NCI-H82 treated with DMSO at 0.1 percent for 48 hours (cell line): ENCODE results near the gene XIST.
"Not testable (repeated sequence)": the region's sequence is repeated elsewhere in the genome, so short reads cannot be mapped to it uniquely, and the experiment has no call there.

Experiments
- DNase-seq: peaks from one replicate; lab custom pipeline; 2025; ENCODE audit not compliant: unreplicated experiment; lab: John Stamatoyannopoulos, UW

XIST gene

DNA sequence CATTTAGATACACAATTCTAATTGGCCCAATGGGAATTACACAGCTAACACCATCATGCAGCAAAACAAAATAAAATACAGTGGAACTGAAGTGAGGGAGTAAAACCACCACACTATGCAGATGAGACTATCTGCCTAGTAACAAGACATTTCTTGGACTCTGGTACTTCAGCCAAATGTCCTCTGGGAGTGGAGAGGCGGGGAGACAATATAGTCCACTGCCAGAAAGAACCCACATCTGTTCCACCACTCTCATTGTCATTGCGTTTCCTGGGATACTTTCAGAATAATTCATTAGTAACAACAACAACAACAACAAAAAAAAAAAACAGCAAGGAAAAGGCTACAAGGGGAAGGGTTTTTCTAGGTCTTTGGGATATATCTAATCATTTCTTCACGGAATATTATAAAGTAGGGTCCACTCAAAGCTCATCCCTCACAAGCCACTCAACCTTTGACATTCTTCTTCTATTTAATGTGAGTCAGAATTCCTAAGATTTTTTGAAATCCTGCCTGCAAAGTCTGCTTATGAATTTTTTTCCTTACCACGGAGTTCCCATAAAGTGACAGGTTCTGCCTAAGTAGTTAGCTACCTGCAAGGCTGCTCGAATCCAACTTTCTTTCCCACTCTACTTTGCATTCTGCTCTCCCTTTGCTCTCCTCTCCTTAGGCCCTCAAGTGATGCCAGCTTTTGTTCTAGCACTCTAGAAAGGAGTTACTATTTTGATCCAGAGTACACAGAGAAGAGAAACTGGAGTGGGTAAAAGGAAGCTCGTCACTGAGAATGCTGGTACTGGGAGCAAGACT, 34.9 kb downstream of the XIST start:
- no peak for DNase-seq

DNA sequence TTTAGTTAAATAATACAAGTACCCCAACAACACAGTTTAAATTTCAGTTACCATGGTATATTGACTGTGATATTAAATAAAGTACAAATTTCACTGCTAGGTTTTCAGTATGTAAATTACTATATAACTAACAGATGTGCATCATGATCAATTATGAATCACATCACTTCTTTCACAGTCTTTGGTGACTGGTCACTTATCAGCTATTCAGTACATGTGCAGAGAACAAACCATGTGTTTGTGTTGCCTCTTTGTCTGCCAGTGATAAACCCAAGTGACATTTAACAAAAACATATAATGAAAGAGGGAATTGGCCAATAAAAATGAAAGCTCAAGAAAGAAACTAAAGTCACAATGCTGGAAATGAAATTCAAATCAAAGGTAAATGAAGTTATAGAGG, 40.3 kb downstream of the XIST start:
- no peak for DNase-seq

GRCh38 chrX:73804109-73804508, 48.4 kb downstream of the XIST start:
- not testable (repeated sequence) for DNase-seq

DNA sequence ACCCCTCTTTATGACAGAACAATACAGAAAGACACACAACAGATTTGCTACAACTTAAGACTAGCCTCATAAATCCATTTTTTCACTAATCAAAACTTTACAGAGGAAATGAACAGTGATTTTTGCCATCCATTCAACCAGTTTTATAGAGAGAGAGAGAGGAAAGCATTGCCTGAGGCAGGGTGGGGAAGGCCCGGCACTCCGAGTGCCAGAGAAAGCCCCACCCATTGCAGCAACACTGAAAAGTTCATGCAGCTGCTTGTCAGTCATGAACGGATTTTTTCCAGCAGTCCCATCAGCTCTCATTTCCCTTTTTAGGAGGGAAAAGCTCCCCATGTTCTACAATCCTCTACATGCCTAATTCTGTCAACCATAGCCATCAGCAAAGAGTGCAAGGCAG, 52.6 kb downstream of the XIST start:
- DNase-seq: no peak

- not testable (repeated sequence) for DNase-seq
Observed at GRCh38 chrX:73792511-73792910, 60.0 kb downstream of the XIST start.

DNA sequence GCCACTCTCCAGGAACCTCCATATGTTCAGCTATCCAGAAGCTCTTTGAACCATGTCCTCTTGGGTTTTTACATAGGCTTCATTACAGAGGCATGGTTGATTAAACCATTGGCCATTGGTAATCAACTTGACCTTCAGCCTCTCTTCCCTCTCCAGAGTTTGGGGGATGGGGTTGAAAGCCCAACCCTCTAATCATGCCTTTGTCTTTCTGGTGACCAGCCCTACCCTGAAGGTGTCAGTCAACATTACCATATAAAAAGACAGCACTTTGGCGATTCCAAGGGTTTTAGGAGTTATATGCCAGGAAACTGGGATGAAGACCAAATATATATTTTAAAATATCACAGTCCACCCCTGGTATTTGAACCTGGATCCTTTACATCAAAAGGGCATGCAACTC, 67.0 kb downstream of the XIST start:
- no peak for DNase-seq
